GM23338 (cell line): Measurements from ENCODE around the gene PHRF1. TPM values are rescaled to one million over a fixed set of nuclear protein-coding genes. Genes with fewer than 3 reads are reported as not detected.

Experiments used
- CTCF ChIP-seq, 2 experiments: fragments of 200-600 bp in 1 of 2; sonication (generic) in 1 of 2; conservative IDR thresholded peaks; 2 replicates each; pipeline versions ENCODE4 v1.5.1 to v1.6.1; 2016 to 2017; ENCODE audit warnings: antibody characterized with exemption in 2 of 2, low read depth in 2 of 2, mild to moderate bottlenecking in 2 of 2, moderate library complexity in 1 of 2
- EZH2phosphoT487 ChIP-seq: fragments of 200-600 bp; sonication (generic); IDR thresholded peaks from one replicate; pipeline ENCODE4 v1.8.1; 2018; ENCODE audit warnings: antibody characterized with exemption; ENCODE audit not compliant: unreplicated experiment
- REST ChIP-seq: IDR thresholded peaks from one replicate; pipeline ENCODE4 v1.6.1; 2018; ENCODE audit warnings: antibody characterized with exemption; ENCODE audit not compliant: unreplicated experiment
- ZNF462 ChIP-seq: fragments of 250-450 bp; sonication (Bioruptor Pico); IDR thresholded peaks from 2 replicates; pipeline ENCODE4 v1.5.0; 2020; ENCODE audit warnings: mild to moderate bottlenecking, moderate library complexity
- polyA plus RNA-seq: library from polyadenylated mRNA; unstranded; fragments of >200 nt; fragmentation: Nextera tagmentation; extraction: Ambion mirVana; gene quantifications from 2 replicates; pipeline ENCODE4 v1.2.1, GENCODE V29; 2016
- total RNA-seq: library from RNA; depleted of rRNA; stranded (reverse); fragments of >200 nt; shearing (Covaris generic); gene quantifications from 2 replicates; pipeline ENCODE4 v1.2.3, GENCODE V29; 2014

Gene PHRF1
- total and polyA plus RNA-seq, 2 experiments from 2014 or later = 11.0 to 45.9 TPM

- TF ChIP-seq ZNF462 (CRISPR knock-in tag) (no peak), EZH2phosphoT487 (no peak), CTCF (conservative IDR thresholded peaks at IDR 0.05; ENCODE audit: low read depth in 2 of 2) (no peak), REST (no peak)
These were observed 47.1 kb downstream of the PHRF1 start (continued) for GRCh38 chr11:623349-623869.
